RPMI7951 (cell line): ENCODE measurements around the gene ATE1. TPM values are rescaled to one million over a fixed set of nuclear protein-coding genes. Genes with fewer than 3 reads are reported as not detected.
"Not testable (repeated sequence)": the region's sequence is repeated elsewhere in the genome, so short reads cannot be mapped to it uniquely, and the experiment has no call there.

Experiments used
- DNase-seq: peaks from one replicate; pipeline ENCODE4 v3.0.0-alpha.2; 2012; ENCODE audit warnings: low read depth
- total RNA-seq: library from RNA; depleted of rRNA; stranded (reverse); fragments of >200 nt; shearing (Covaris generic); gene quantifications from 2 replicates; pipeline ENCODE4 v1.2.3, GENCODE V29; 2014

The ATE1 gene
- total RNA-seq, 1 experiment from 2014 or later = 18.4 TPM

DNA sequence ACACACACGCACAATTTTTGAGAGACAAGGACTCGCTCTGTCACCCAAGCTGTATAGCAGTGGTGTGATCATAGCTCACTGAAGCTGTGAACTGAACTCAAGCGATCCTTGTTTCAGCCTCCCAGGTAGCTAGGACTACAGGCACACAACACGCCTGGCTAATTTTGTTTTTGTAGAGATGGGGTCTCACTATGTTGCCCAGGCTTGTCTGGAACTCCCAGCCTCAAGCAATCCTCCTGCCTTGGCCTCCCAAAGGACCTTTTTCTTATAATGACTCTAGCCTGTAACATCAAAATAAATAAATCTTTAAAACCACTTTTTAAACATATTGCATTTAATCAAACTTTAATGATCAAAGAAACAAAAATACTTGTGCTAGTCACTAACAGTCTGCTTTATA is 188.7 kb downstream of the ATE1 start:
- no peak for DNase-seq

DNA sequence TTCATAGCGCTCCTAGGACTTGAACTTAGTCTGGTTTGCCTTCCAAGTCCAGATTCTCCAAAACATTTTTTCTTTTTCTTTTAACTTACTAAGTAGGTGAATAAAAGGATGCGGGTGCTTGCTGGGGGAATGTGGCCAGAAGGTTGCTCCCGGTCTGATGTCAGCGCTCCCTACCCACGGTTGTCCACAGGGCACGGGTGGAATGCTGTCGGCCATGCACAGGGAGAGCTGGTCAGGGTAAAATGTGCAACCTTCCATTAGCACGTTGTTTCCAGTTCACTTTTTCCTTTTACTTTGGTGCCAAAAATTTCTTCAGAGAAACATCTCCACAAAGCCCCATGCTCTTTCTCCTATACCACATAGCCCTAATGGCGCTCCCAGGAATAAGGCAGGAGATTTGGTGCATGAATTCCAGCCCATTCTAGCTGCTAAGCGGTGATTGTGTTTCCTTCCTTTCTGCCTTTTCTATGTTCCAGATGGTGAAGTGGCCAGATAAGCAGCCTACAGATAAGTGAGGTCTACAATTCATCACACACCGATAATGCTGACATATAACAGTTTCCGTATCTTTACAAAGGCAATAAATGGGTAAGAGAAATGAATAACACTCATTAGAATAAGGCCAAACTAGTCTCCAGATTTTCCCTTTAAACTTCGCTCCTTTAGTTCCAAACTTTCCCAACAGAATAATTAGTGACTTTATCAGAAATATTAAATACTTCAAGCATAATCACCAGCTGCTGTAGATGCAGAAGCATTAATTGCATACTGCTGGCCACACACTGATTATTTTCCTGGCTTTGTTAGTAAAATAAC is 191.3 kb downstream of the ATE1 start:
- DNase-seq = no peak

DNA sequence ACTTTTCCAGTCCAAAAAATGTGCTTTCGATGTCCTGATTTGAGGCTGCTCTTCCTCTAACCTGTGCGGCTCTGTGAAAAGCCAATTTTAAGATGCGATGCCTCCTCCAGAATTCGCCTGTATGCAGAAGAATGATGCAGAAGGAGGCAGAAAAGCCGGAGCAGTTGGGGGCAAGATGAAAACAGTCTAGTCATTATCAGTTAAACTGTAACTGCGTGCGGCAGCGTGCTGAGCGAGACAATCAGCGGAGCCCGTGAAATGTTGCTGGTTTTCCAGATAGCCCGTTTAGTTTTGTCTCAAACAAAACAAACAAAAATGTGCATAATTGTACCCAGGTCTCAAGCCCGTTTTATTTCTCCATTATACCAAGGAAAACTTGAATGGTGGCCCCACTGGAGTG is 192.6 kb downstream of the ATE1 start:
- DNase-seq = no peak

DNA sequence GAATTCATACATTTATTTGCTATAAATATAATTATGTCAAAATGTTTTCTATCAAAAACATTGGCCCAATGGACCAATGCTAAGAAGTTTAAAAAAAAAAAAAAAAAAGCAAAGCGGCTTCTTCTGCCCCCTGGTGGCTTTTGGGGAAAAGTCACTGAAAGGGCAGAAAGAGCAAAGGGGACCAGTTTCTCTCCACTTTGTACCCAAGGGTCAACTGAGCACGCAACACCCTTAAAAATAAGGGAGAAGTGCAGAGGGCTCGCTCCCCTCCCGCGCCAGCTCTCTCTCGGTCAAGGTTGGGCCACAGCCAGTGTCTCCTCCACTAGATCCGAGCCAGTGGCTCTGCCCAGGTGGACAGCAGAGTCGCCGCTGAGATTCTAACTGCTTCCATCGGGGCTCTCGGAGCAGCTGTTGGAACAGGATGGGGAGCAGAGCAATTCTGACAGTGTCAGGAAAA is 193.2 kb downstream of the ATE1 start:
- DNase-seq = peak; percentile 20

DNA sequence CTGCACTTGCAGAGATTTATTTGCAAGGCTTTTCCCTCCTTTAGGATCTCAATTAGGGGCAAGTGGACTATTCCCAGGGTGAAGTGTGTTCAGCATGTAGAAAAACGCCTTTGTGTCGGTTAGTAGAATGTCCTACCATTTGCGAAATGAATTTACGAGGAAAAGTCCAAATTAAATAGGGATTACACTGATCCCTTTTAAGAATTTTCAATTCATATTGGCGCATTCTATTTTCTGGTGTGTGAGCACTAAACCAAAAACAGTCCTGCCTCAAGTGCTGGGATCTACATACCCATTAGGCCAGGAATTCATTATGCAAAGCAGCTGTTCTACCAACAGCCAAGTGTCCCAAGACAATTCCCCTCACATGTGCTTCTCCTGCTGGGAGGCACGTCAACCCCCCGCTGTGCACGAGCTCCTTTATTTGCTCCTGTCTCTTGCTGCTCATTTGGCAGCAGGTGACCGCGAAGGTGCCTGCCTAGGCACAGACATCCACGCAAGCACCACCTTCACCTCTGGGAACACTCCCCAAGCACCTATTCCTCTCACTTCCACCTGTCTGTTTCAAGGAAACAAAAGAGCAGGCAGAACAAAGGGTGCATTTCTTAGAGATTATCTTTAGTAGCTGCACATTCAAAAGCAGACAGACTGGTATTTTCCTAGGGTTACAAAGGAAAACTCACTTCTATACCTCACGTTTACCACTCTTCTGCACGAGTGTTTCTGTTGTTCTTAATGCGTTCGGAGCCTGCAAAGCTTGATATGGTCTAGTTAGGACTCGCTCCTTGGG is 195.0 kb downstream of the ATE1 start:
- DNase-seq = no peak

DNA sequence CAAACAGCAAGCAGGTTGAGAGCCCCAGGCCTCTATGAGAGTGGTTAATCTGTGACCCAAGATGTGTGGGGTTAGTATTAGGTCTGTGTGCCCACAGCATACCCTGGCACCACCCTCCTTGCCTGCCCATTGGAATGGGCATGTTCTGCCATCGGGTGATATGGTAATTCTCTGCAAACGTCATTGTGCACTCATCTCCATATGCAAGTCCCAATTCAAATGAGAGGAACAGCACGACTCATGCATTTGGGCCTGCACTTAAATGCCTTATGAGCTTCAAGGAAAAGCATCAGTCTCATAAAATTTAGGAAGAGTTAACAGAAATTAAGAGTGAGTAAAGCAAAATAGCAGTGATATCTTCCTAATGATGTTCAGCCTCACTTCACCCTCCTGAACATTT is 195.7 kb downstream of the ATE1 start:
- DNase-seq = no peak

DNA sequence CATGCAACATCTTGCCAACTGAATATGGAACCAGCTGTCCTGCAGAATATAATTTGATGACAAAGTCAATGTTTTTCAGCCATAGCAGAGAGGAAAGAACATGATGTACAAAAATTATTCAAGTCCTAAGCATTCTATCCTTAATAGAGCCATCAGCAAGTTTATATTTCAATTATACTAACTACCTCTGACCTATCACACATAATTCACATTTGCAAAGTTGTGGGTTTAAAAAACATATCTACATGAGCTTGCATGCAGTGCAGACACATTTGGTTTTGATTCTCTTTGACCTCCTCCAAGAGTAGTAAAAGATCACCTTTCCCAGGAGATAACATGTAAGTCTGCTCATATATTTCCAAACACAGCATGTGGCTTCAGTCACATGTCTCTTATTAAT is 203.5 kb downstream of the ATE1 start:
- DNase-seq = no peak

DNA sequence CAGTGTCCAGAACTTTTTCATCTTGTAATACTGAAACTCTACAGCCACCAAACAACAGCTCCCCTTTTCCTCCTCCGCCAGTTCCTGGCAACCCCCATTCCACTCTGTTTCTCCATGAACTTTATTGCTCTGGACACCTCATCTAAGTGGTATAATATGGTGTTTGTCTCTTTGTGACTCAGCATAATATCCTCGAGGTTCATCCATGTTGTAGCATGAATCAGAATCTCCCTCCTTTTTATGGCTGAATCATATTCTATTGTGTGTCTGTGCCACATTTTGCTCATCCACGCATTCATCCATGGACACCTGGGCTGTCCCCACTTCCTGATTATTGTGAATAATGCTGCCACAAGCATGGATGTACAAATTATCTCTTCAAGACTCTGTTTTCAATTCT is 205.2 kb downstream of the ATE1 start:
- DNase-seq = peak; percentile 56

DNA sequence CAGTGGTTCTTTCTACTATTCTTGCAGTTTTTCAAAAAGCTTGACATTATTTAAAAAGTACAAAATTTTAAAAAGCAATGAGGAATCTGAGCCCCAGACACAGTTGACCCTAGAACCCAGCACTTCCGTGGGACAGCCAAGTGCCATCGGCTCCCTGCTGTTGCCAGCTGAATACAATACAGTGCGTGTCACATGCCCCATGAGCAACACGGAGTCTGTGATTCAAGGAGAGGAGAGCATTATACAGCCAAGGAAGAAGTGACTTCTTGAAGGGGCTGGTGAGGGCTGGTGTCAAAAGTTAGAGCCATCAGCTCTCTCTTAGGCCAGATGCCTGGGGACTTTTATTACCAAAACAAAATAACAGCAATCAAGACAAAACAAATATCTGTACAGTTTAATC is 206.6 kb downstream of the ATE1 start:
- DNase-seq = no peak

DNA sequence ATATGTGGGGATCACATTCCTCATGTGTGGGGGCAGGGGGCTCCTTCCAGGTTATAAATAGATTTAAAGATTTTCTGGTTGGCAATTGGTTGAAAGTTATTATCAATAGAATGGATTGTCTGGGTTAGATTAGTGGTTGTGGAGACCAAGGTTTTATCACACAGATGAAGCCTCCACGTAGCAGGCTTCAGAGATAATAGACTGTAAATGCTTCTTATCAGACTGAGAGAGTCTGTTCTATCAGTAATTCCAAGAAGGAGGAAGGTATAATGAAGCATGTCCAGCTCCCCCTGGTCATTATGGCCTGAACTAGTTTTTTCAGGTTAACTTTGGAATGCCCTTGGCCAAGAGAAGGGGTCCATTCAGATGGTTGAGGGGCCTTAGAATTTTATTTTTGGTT is 211.9 kb downstream of the ATE1 start:
- no peak for DNase-seq

DNA sequence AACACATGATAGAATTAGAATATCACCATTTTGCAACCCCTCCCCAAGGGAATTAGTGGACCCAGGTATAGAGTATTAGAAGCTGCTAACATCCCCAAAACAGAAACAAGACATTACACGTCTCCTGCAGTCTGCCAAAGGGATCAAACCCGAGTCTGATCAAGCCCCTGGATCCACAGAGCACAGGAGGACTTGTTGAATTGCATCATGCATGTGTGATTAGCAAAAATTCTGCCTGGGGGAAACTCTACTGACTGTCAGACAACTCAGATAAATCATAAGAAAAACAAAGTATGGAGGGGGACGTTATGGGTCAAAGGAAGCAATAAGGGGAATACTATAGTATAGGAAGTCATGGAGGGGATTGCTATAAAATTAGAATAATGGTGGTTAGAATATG is 212.8 kb downstream of the ATE1 start:
- DNase-seq = no peak

DNA sequence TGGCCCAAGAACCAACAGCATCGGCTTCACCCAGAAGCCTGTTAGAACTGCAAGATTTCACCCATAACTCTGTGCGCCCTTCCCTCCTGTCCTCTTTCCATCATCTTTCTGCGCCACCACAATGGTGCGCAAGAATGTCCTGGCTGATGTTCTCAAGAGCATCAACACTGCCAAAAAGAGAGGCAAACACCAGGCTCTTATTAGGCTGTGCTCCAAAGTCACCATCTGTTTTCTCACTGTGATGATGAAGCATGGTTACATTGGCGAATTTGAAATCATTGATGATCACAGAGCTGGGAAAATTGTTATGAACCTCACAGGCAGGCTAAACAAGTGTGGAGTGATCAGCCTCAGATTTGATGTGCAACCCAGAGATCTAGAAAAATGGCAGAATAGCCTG is 214.3 kb downstream of the ATE1 start:
- DNase-seq = no peak

DNA sequence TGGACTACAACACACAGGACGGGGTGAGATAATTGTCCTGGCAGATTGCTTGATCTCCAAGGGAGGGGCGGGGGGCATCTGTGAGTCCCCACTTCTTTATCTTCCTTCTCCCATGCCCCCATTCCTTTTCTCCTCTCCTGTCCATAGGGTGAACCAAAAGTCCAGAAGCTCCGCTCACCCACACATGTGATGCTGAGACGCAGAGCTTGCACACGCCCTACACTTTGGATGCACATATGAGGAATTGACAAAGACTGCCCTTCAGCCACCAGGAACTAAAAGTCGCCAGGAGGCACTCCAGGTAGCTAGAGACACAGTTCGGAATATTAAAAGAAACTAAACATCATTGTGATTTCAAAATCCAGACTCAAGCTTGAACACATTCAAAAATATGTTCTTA is 216.9 kb downstream of the ATE1 start:
- DNase-seq = no peak

DNA sequence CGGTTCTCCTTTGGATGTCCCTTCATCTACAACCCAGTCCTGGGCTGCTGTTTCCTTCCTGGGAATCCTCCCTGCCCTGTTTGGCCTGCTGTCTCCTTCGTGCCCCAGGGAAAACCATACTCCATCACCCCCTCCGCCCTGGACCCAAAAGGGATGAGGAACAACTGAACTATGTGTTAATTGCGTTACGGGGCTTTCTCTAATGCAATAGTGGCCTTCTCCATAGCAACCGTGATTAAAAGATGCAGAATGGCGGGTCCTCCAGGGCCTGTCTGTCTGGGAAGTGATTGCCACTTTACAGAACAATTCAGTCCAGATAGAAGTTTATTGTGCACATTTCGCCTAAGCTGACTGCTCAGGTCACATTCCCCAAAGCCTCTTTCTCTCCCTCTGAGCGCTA is 217.6 kb downstream of the ATE1 start:
- DNase-seq = peak; percentile 39

DNA sequence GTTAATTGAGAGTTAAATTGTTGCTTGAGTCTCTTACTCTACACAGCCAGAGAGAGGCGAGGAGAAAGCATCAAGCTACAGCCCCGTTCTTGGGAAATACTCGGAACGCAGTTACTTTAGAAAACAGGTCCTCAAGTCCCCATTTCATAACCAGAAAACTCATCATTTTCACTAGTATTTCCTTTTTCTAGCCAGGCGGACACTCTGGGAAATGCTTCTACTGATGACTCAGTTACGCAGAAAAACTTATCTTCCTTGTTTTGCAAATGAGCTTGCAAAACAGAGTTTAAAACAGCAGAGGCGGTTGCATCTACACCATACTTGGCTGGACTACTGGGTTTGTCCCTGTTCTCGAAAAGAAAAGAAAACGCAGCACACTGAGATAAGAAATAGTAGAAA is 218.2 kb downstream of the ATE1 start:
- peak; percentile 49 for DNase-seq

DNA sequence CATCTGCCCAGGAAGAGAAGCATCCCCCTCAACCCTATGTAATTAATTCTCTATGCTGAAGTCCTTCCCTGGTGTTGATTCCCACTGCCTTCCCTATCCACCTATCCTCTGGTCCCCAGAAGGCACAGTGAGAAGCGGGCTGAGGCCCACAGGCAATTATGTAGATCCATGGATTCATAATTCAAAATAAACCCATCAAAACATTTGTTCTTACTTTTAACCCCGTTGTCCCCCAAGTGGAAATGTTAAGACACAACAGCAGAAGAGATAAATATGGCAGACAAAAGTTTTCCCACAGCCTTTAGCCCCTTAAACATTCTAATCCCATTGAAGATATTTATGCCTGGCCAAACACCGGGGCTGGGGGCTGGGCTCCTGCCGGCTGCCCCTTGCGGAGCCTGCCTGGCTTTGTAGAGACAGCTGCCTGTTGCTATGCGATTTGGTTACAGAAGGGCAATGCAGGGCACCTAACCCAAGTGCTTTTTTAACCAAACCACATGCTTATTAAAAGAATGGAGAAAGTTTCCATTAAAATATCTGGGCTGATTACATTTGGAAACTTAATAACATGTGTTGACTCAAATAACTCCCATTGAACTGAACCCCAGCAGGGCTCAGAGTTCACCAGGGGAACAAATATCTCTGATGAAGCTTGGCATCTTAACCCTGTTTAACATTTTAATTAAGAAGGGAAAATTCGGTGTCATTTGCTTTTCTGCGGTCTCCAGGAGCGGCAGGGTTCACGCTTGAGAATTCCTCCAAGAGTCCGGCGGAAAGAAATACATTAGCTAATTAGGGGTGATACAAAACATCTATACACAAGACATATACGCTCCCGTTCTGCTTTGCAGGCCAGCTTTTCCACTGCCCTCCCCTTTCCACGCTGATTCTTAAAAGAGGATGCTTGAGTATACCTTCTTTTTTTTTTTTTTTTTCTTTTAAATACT is 218.8 kb downstream of the ATE1 start:
- no peak for DNase-seq

DNA sequence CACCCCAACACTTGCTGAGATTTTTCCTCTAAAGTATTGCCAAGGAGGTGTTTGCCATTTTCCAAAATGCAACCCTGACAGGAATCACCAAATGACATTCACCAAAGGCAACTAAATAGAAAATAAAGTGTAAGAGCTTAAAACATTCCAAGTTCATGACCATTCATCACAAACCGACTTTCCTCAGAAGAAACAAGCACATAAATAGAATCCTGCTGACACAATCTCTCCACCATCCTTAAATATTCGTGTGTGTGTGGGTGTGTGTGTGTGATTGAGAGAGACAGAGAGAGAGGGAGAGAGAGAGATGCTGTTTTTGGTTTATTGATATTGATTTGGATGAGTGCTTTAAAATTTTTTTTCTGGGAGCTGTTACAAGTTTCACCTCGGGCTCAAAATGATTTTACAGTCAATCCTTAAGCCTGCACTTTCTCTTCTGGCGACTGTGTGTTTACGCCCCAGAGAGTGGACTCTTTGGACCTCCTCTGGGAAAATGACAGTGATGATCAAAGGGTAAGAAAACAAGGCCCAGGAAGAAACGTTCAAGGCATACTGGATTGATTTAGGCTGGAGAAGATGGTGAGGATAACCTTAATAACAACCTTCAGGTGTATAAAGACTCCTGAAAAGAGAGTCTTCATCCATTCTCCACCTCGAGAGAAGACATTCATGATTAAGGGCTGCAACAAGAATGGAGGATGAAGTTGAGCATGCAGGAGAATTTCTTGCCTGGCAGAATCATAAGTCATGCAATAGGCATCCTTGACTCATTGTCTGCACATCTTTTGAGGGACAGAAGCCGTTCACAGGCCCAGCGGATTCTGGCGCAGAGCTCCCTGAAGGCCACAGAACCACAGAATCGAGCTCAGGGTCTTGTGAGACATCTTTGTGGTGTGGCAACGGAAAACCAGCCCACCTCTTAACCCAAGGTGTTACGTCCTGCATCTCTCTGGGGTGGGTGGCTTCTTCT is 225.2 kb downstream of the ATE1 start:
- peak; percentile 79 for DNase-seq

DNA sequence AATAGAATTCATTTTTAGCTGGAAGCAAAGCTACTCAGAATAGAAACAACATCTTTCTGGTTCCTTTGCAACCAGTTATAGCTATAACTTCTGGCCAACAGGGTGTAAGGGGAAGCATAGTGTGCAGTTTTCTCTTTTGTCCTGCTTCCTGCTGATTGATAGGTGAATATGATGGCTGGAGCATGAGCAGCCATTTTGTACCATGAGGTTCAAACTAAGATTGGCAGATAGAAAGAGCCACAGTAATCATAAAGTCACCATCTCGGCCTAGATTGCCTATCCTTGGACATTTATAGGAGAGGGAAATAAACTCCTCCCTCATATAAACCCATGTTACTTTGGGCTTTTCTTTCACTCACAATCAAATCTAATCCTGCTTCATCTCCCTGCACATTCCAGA is 227.4 kb downstream of the ATE1 start:
- DNase-seq = no peak

DNA sequence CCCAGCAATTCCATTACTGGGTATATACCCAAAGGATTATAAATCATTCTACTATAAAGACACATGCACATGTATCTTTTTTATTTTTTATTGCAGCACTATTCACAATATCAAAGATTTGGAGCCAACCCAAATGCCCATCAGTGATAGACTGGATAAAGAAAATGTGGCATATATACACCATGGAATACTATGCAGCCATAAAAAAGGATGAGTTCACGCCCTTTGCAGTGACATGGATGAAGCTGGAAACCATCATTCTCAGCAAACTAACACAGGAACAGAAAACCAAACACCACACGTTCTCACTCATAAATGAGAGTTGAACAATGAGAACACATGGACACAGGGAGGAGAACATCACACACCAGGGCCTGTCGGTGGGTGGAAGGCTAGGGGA is 228.1 kb downstream of the ATE1 start:
- not testable (repeated sequence) for DNase-seq

DNA sequence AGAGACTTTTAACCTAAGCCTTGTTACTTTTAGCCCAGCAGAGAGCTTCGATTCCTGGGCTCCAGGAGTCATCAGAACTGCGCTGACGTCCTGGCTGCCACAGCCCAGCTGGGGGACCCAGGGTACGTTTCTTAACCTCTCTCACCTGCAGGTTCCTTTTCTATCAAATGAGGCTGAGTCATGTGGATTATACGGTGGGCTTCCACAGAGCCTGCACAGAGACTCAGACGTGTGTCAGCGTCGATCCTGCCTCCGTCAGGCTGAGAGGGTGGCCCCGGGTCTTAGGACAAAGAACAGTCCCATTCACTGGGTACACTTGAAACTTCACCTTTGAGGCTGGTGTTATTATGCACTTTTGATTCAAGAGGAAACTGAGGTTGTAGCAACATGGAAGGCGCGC is 228.9 kb downstream of the ATE1 start:
- DNase-seq = no peak

DNA sequence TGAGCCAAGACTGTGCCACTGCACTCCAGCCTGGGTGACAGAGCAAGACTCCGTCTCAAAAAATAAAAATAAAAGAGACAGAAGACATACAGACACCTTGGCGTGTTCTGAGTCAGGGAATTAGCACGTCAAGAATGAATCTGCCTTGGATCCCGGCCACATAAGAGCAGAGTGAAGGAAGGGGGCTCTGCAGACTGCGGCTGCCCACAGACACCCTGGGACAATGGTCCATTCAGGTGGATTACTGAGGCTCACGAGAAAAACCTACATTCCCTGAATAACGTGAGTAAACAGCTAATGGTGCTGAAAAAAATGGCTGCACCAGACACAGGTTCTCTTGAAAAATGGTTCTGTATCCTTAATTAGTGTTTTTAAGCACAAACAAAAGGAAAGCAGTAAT is 229.5 kb downstream of the ATE1 start:
- DNase-seq = peak; percentile 27
